Activated CD4-positive, alpha-beta memory T cell treated with anti-CD3 and anti-CD28 coated beads, Interleukin-2, amount 10 ng/mL, durations not matched to agents 7 days and 5 days (primary cell): ENCODE measurements around the gene RING1. TPM values are rescaled to one million over a fixed set of nuclear protein-coding genes. Genes with fewer than 3 reads are reported as not detected.

Source experiments
- CTCF ChIA-PET: fragments of 350-600 bp; sonication (Branson Sonifier 250); formaldehyde crosslinking; loops from one replicate; lab custom pipeline; 2021; ENCODE audit warnings: antibody characterized with exemption, inconsistent platforms; lab: Charles Lee
- POLR2A ChIA-PET: fragments of 350-600 bp; sonication (Branson Sonifier 250); formaldehyde crosslinking; loops from one replicate; lab custom pipeline; 2021; ENCODE audit warnings: antibody characterized with exemption; lab: Charles Lee
- DNase-seq: peaks from one replicate; pipeline ENCODE4 v3.0.0-alpha.2; 2020
- H3K27ac Mint-ChIP-seq: one replicate; pipeline ENCODE4 v1.8.0; 2021; ENCODE audit warnings: mild to moderate bottlenecking, mixed read lengths
- H3K27me3 Mint-ChIP-seq: one replicate; pipeline ENCODE4 v1.8.0; 2021; ENCODE audit warnings: mixed read lengths
- H3K36me3 Mint-ChIP-seq: one replicate; pipeline ENCODE4 v1.8.0; 2021; ENCODE audit warnings: low read depth, mixed read lengths
- H3K4me1 Mint-ChIP-seq: one replicate; pipeline ENCODE4 v1.8.0; 2021; ENCODE audit warnings: mixed read lengths
- H3K4me3 Mint-ChIP-seq: one replicate; pipeline ENCODE4 v1.8.0; 2021; ENCODE audit warnings: mild to moderate bottlenecking, mixed read lengths
- H3K9me3 Mint-ChIP-seq: one replicate; pipeline ENCODE4 v1.8.0; 2021; ENCODE audit warnings: mixed read lengths
- total RNA-seq, 2 experiments: library from RNA; stranded (reverse); gene quantifications; one replicate each; pipeline ENCODE4 v1.2.3, GENCODE V29; 2021

The RING1 gene
- total RNA-seq, 2 experiments from 2014 or later: 29.7 to 32.1 TPM

- Mint-ChIP-seq H3K4me3 (peak overlapping the region; percentile 74), H3K27me3 (no peaks in the 10 kb centered on the region), H3K36me3 (peaks cover 30% of the 10 kb centered on the region), H3K9me3 (no peaks in the 10 kb centered on the region), H3K27ac (peak overlapping the region; percentile 87), H3K4me1 (peaks cover 46% of the 10 kb centered on the region)
- no peak for DNase-seq
- POLR2A ChIA-PET: interaction anchor here (0.5 to 5.2 kb wide), 20 partner anchors 10 to 405 kb away, joined by 3 to 71 read pairs (median 7); partner anchors contain the start of genes B3GALT4, HSD17B8, PFDN6 and RGL2
- CTCF ChIA-PET: interaction anchor here (0.8 to 3.7 kb wide), 24 partner anchors 10 to 396 kb away, joined by 3 to 62 read pairs (median 7); partner anchors contain the start of genes B3GALT4, HSD17B8, PSMB9 and RING1
Measured at GRCh38 chr6:33249732-33250630, 41.7 kb downstream of the RING1 start.

- peak overlapping the region; percentile 87 for H3K27ac Mint-ChIP-seq
- no peak for DNase-seq
- H3K36me3 Mint-ChIP-seq: peaks cover 31% of the 10 kb centered on the region
- peaks cover 46% of the 10 kb centered on the region for H3K4me1 Mint-ChIP-seq
- H3K4me3 Mint-ChIP-seq: peak overlapping the region; percentile 74
- H3K27me3 Mint-ChIP-seq: no peaks in the 10 kb centered on the region
- ChIA-PET CTCF (interaction anchor here (0.7 to 3.4 kb wide), 6 partner anchors 21 to 383 kb away, joined by 3 to 27 read pairs (median 4); partner anchors contain the start of genes B3GALT4, RPS18 and VPS52), POLR2A (interaction anchor here (0.9 to 5.2 kb wide), 7 partner anchors 11 to 278 kb away, joined by 3 to 71 read pairs (median 26); partner anchors contain the start of genes B3GALT4, PFDN6, RGL2 and RPS18)
- no peaks in the 10 kb centered on the region for H3K9me3 Mint-ChIP-seq
Measured at GRCh38 chr6:33250731-33251130, 42.4 kb downstream of the RING1 start.

GRCh38 chr6:33251395-33252012 is 43.2 kb downstream of the RING1 start:
- Mint-ChIP-seq H3K4me1 (peaks cover 46% of the 10 kb centered on the region), H3K4me3 (peak overlapping the region; percentile 11), H3K27me3 (no peaks in the 10 kb centered on the region), H3K27ac (peak overlapping the region; percentile 47), H3K9me3 (no peaks in the 10 kb centered on the region), H3K36me3 (peaks cover 34% of the 10 kb centered on the region)
- POLR2A ChIA-PET: interaction anchor here (3.8 to 5.2 kb wide), 5 partner anchors 20 to 279 kb away, joined by 12 to 71 read pairs (median 30); partner anchors contain the start of genes B3GALT4, PFDN6, RGL2 and RPS18
- CTCF ChIA-PET: interaction anchor here (0.7 to 1.4 kb wide), 2 partner anchors 94 to 383 kb away, joined by 3 to 4 read pairs; no protein-coding TSS in a partner anchor
- no peak for DNase-seq

GRCh38 chr6:33252759-33253158 is 44.5 kb downstream of the RING1 start:
- H3K27ac Mint-ChIP-seq: no peak overlapping the region
- H3K4me1 Mint-ChIP-seq: peaks cover 46% of the 10 kb centered on the region
- no peaks in the 10 kb centered on the region for H3K27me3 Mint-ChIP-seq
- H3K36me3 Mint-ChIP-seq: peaks cover 38% of the 10 kb centered on the region
- no peak for DNase-seq
- POLR2A ChIA-PET: interaction anchor here (0.7 to 5.2 kb wide), 2 partner anchors 18 to 94 kb away, joined by 3 to 71 read pairs; partner anchors contain the start of genes RPS18 and VPS52
- H3K4me3 Mint-ChIP-seq: no peak overlapping the region
- H3K9me3 Mint-ChIP-seq: no peaks in the 10 kb centered on the region
- CTCF ChIA-PET: interaction anchor here (0.7 kb wide), 1 partner anchor 14 kb away, joined by 3 read pairs; no protein-coding TSS in a partner anchor

GRCh38 chr6:33254591-33254990 is 46.3 kb downstream of the RING1 start:
- Mint-ChIP-seq H3K4me3 (no peak overlapping the region), H3K4me1 (peaks cover 31% of the 10 kb centered on the region), H3K27me3 (no peaks in the 10 kb centered on the region), H3K9me3 (no peaks in the 10 kb centered on the region), H3K36me3 (peaks cover 47% of the 10 kb centered on the region), H3K27ac (no peak overlapping the region)
- POLR2A ChIA-PET: interaction anchor here (1.0 to 1.3 kb wide), 2 partner anchors 16 to 46 kb away, joined by 3 to 4 read pairs; partner anchors contain the start of genes RING1 and VPS52
- CTCF ChIA-PET: interaction anchor here (0.5 kb wide), 1 partner anchor 520 kb away, joined by 4 read pairs; no protein-coding TSS in a partner anchor
- no peak for DNase-seq

- no peaks in the 10 kb centered on the region for H3K27me3 Mint-ChIP-seq
- no peak for DNase-seq
- peaks cover 4% of the 10 kb centered on the region for H3K4me1 Mint-ChIP-seq
- ChIA-PET POLR2A (interaction anchor here (0.8 kb wide), 1 partner anchor 13 kb away, joined by 4 read pairs; the partner anchor contains the start of genes RPS18 and VPS52), CTCF (interaction anchor here (1.5 kb wide), 1 partner anchor 27 kb away, joined by 3 read pairs; no protein-coding TSS in a partner anchor)
- no peak overlapping the region for H3K27ac Mint-ChIP-seq
- peaks cover 56% of the 10 kb centered on the region for H3K36me3 Mint-ChIP-seq
- H3K4me3 Mint-ChIP-seq: no peak overlapping the region
- H3K9me3 Mint-ChIP-seq: no peaks in the 10 kb centered on the region
Measured at GRCh38 chr6:33259032-33259431, 50.7 kb downstream of the RING1 start.

Other genes starting within 250 kb of the RING1 start
- gene BRD2, start 239.9 kb upstream of the RING1 start, total RNA-seq: 100 to 1,000 TPM; 290 to 297 TPM
- gene HLA-DOA, start 198.9 kb upstream of the RING1 start, total RNA-seq: 1 to 10 TPM; 3.4 to 4.1 TPM
- gene HLA-DPA1, start 134.9 kb upstream of the RING1 start, total RNA-seq: 100 to 1,000 TPM; 173 to 176 TPM
- gene HLA-DPB1, start 132.5 kb upstream of the RING1 start, total RNA-seq: 10 to 100 TPM; 89.8 to 95.6 TPM
- gene COL11A2, start 16.0 kb upstream of the RING1 start, total RNA-seq: under 1 TPM; 0.53 to 0.60 TPM
- gene RXRB, start 7.8 kb upstream of the RING1 start, total RNA-seq: 10 to 100 TPM; 44.0 to 45.0 TPM
- gene SLC39A7, start 7.6 kb upstream of the RING1 start, total RNA-seq: 10 to 100 TPM; 52.8 to 53.8 TPM
- gene HSD17B8, start 3.8 kb upstream of the RING1 start, total RNA-seq: 10 to 100 TPM; 11.4 to 13.0 TPM
- 10 to 100 TPM; 53.1 to 59.7 TPM for gene VPS52, start 63.4 kb downstream of the RING1 start, total RNA-seq
- 1,000 to 10,000 TPM; 2,403 to 2,442 TPM for gene RPS18, start 63.6 kb downstream of the RING1 start, total RNA-seq
- 10 to 100 TPM; 25.2 to 26.5 TPM for gene B3GALT4, start 68.6 kb downstream of the RING1 start, total RNA-seq
- gene WDR46, start 80.7 kb downstream of the RING1 start, total RNA-seq: 10 to 100 TPM; 37.5 to 41.7 TPM
- 10 to 100 TPM; 63.5 to 65.0 TPM for gene PFDN6, start 81.1 kb downstream of the RING1 start, total RNA-seq
- 10 to 100 TPM; 44.3 to 45.1 TPM for gene RGL2, start 90.4 kb downstream of the RING1 start, total RNA-seq
- gene TAPBP, start 105.6 kb downstream of the RING1 start, total RNA-seq: 100 to 1,000 TPM; 243 to 249 TPM
- gene ZBTB22, start 109.2 kb downstream of the RING1 start, total RNA-seq: 10 to 100 TPM; 16.5 to 18.0 TPM
- gene DAXX, start 114.5 kb downstream of the RING1 start, total RNA-seq: 100 to 1,000 TPM in 1 of 2 experiments, 10 to 100 TPM in 1; 95.7 to 103 TPM
- gene KIFC1, start 183.3 kb downstream of the RING1 start, total RNA-seq: 100 to 1,000 TPM; 125 to 127 TPM
- 10 to 100 TPM; 46.4 to 51.4 TPM for gene PHF1, start 202.5 kb downstream of the RING1 start, total RNA-seq
- gene CUTA, start 209.6 kb downstream of the RING1 start, total RNA-seq: 100 to 1,000 TPM; 243 TPM
- gene SYNGAP1, start 211.6 kb downstream of the RING1 start, total RNA-seq: 10 to 100 TPM; 35.3 to 39.7 TPM
- gene ZBTB9, start 246.1 kb downstream of the RING1 start, total RNA-seq: 1 to 10 TPM; 6.9 to 7.4 TPM